OCI-LY1 (cell line): ENCODE results near the gene COX6A1.
"Not testable (repeated sequence)": the region's sequence is repeated elsewhere in the genome, so short reads cannot be mapped to it uniquely, and the experiment has no call there.

ENCODE experiments used
- CTCF ChIP-seq: fragments of 200-600 bp; sonication (generic), shearing (Covaris generic); IDR thresholded peaks from 2 replicates; pipeline ENCODE4 v1.5.1; 2017; ENCODE audit warnings: mild to moderate bottlenecking, antibody characterized with exemption, low read length, moderate library complexity, mixed read lengths
- EZH2 ChIP-seq: fragments of 200-600 bp; sonication (generic), shearing (Covaris generic); IDR thresholded peaks from 2 replicates; pipeline ENCODE4 v1.8.0; 2017; ENCODE audit warnings: borderline replicate concordance, mixed run types, mild to moderate bottlenecking, antibody characterized with exemption, low read length, moderate library complexity, mixed read lengths

GRCh38 chr12:120446844-120447178 is 8.9 kb downstream of the COX6A1 start:
- not testable (repeated sequence) for TF ChIP-seq CTCF, EZH2
